GM19324 (cell line): ENCODE data around the gene ITGB1.
"Not testable (repeated sequence)": the region's sequence is repeated elsewhere in the genome, so short reads cannot be mapped to it uniquely, and the experiment has no call there.

Experiments
- ATAC-seq: cut with Tn5 transposase; IDR thresholded peaks from one replicate; pipeline ENCODE4 v1.9.1; 2021; ENCODE audit warnings: mild to moderate bottlenecking, moderate library complexity; ENCODE audit not compliant: unreplicated experiment, low FRiP score

The ITGB1 gene

GRCh38 chr10:32940321-32941301 is 17.4 kb downstream of the ITGB1 start:
- ATAC-seq, result no peak

DNA sequence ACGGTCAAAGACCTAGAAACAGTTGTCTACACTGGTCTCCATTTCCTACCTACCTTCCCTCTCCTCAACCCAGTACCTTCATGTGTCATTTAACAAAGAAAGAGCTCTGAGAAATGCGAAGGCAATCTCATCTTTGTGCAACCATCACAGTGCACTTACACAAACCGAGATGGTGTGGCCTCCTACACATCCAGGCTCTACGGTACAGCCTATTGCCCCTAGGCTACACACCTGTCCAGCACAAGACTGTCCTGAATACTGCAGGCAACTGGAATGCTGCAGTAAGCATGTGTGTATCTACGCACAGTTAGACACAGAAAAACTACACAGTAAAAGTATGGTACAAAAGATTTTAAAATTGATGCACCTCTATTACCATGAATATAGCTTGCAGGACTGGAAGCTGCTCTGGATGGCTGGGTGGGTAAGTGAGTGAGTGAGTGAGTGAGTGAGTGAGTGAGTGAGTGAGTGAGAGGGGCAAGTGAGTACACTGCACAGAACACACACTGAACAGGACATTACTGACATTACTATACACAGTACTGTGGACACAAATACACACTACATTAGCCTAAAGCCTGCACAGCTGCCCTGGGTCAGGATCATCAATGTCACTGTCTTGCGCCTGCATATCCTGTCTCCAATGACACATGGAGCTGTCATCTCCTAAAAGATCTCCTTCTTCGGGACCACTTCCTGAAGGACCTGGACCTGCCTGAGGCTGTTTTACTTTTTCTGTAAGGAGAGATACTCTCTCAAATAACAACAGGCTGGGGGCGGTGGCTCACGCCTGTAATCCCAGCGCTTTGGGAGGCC is 18.5 kb downstream of the ITGB1 start:
- no peak for ATAC-seq

GRCh38 chr10:32938554-32939061 is 19.4 kb downstream of the ITGB1 start:
- no peak for ATAC-seq

GRCh38 chr10:32937911-32938424 is 20.1 kb downstream of the ITGB1 start:
- ATAC-seq, result no peak

- no peak for ATAC-seq
These were observed 25.8 kb downstream of the ITGB1 start for GRCh38 chr10:32932225-32932729.

DNA sequence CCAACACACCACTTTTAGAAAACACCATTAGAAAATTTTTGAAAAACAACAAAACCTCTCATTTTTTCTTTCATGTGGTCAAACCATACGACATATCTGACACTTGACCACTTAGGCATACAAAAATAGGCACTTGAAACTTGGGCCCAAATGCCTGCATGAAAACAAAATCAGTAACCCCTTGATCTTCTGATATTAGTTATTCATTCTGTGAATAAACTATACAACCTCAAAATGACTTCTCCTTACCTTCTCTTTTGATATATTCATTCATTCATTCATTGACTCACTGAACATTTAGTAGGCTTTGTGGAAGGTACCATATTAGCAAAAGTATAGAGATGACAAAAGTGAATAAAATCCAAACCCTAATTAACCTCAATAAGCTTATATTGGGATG is 26.4 kb downstream of the ITGB1 start:
- ATAC-seq, result no peak

DNA sequence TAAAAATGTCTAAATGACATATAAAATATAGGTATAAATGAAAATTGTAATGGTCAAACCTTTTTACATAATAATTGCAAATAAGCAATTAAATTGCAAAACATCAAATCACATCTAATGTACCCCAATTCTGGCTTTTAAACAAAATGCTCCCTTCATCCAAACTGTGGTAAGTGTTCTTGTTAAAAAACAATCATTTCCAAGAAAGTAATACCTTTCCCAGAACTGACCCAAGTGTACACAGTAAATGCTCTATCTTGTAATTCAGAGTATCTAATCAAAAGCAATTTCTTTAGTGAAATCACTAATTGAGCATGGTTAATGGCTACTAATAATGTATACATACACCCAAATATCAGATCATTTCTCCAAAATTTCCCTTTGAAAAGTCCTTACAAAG is 28.0 kb downstream of the ITGB1 start:
- ATAC-seq, result no peak

DNA sequence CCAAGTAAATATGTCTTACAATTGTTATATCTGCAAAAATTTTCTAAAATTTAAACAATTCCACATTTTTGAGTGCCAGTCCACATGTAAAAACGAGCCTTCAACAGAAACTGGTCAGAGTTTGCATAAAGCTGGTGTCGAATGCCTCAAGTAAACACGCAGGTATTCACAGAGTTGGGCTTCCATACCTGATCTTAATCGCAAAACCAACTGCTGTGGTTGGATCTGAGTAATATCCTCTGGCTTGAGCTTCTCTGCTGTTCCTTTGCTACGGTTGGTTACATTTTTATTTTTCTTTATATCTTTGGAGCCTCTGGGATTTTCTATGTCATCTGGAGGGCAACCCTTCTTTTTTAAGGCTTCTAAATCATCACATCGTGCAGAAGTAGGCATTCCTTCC is 28.4 kb downstream of the ITGB1 start:
- no peak for ATAC-seq

DNA sequence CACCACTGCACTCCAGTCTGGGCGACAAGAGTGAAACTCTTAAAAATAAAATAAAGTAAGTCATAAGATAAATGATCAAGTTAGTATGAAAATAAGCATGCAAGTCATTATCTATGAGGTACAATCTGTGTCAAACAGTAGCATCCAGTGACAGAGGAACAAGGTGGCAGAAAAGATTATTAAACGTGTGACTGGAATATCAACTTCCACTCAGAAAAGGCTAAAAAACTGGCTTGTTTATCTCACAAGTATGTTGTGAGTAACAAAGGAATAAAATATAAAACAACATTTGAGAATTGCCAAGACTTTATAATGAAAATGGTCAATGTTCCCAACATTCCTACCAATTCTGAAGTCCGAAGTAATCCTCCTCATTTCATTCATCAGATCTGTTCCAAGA is 30.3 kb downstream of the ITGB1 start:
- no peak for ATAC-seq

- no peak for ATAC-seq
These were observed 34.2 kb downstream of the ITGB1 start for GRCh38 chr10:32923849-32924248.

GRCh38 chr10:32923134-32923533 is 34.9 kb downstream of the ITGB1 start:
- no peak for ATAC-seq

DNA sequence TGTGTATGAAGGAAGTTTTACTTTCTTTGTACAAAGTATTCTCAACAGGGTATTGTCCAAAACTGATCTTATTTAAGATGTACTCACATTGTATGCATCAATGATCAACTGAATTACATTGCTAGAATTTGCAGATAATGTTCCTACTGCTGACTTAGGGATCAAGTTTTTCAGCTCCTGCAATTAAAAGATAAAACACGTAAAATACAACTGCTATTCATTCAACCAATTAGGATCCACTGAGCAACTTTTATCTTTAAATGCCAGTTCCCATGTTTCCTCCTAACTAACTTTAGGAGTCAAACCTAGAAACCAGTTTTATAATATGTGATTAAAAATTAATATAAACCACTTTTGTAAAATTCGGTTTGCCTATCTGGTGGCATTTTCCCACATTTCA is 35.9 kb downstream of the ITGB1 start:
- ATAC-seq, result no peak

DNA sequence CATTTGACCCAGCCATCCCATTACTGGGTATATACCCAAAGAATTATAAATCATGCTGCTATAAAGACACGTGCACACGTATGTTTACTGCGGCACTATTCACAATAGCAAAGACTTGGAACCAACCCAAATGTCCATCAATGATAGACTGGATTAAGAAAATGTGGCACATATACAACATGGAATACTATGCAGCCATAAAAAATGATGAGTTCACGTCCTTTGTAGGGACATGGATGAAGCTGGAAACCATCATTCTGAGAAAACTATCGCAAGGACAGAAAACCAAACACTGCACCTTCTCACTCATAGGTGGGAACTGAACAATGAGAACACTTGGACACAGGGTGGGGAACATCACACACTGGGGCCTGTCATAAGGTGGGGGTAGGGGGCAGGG is 40.2 kb downstream of the ITGB1 start:
- not testable (repeated sequence) for ATAC-seq

- no peak for ATAC-seq
These were observed 46.6 kb downstream of the ITGB1 start for GRCh38 chr10:32911285-32912016.

- not testable (repeated sequence) for ATAC-seq
These were observed 48.1 kb downstream of the ITGB1 start for GRCh38 chr10:32909970-32910369.

- no peak for ATAC-seq
These were observed 48.6 kb downstream of the ITGB1 start for GRCh38 chr10:32909456-32909855.

- ATAC-seq, result no peak
These were observed 51.4 kb downstream of the ITGB1 start for GRCh38 chr10:32906595-32906994.

DNA sequence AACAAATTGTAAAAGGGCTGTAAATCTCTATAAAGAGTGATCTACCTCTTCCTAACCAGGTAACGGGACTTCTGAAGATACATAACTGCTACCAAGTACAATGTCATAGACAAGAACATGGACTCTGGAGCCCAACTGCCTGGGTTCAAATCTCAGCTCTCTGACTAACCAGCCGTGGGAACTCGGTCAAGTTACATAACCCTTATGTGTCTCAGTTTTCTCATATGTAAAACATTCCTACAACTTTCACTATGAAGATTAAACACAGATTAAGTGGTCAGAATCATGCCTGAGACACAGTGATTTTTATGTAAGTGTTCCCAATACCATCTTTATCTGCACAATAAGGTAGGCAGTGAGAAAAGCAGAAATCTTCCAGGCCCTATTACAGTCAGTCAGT is 52.6 kb downstream of the ITGB1 start:
- ATAC-seq, result no peak

GRCh38 chr10:32901815-32902214 is 56.2 kb downstream of the ITGB1 start:
- no peak for ATAC-seq
